Caco-2 (cell line): Measurements from ENCODE around the gene SLC25A21. TPM values are rescaled to one million over a fixed set of nuclear protein-coding genes. Genes with fewer than 3 reads are reported as not detected.

Experiments
- BruUV-seq: library from RNA; stranded (reverse); fragments of 400-500 nt; replicated peaks from 2 replicates; lab custom pipeline; 2021; lab: Mats Ljungman, UMichigan
- CTCF ChIA-PET: fragments of 300-600 bp; sonication (Branson Sonifier 250); formaldehyde crosslinking; loops from one replicate; lab custom pipeline; 2022; ENCODE audit warnings: antibody characterized with exemption; lab: Charles Lee
- POLR2A ChIA-PET: fragments of 300-600 bp; sonication (Branson Sonifier 250); formaldehyde crosslinking; loops from one replicate; lab custom pipeline; 2022; ENCODE audit warnings: antibody characterized with exemption; lab: Charles Lee
- DNase-seq, 2 experiments: peaks; one replicate each; pipeline versions ENCODE4 v3.0.0 to v3.0.0-alpha.2; 2020 to 2022
- H3K27me3 ChIP-seq: replicated peaks from 2 replicates; pipeline ENCODE4 v1.6.0; 2011; ENCODE audit warnings: low read length; ENCODE audit not compliant: control insufficient read depth, insufficient read depth
- H3K36me3 ChIP-seq: 2 replicates; pipeline ENCODE4 v1.5.1; 2011; ENCODE audit warnings: low read length; ENCODE audit not compliant: control insufficient read depth, insufficient read depth
- H3K4me1 ChIP-seq: fragments of 250-450 bp; sonication (Bioruptor Pico); 2 replicates; pipeline ENCODE4 v1.5.1; 2020; ENCODE audit warnings: mild to moderate bottlenecking
- H3K4me3 ChIP-seq: 2 replicates; pipeline ENCODE4 v1.5.1; 2011; ENCODE audit warnings: low read depth, mild to moderate bottlenecking, control low read depth, low read length
- H3K9me3 ChIP-seq: fragments of 250-450 bp; sonication (Bioruptor Pico); 2 replicates; pipeline ENCODE4 v1.5.1; 2020; ENCODE audit warnings: mild to moderate bottlenecking, moderate library complexity
- H3K27ac Mint-ChIP-seq: one replicate; pipeline ENCODE4 v1.8.0; 2022; ENCODE audit warnings: mixed read lengths; ENCODE audit not compliant: unreplicated experiment
- H3K27me3 Mint-ChIP-seq: one replicate; pipeline ENCODE4 v1.8.0; 2022; ENCODE audit warnings: mixed read lengths; ENCODE audit not compliant: insufficient read depth, unreplicated experiment
- H3K36me3 Mint-ChIP-seq: one replicate; pipeline ENCODE4 v1.8.0; 2022; ENCODE audit warnings: mild to moderate bottlenecking, mixed read lengths; ENCODE audit not compliant: insufficient read depth, unreplicated experiment
- H3K4me1 Mint-ChIP-seq: one replicate; pipeline ENCODE4 v1.8.0; 2022; ENCODE audit warnings: low read depth, mixed read lengths; ENCODE audit not compliant: unreplicated experiment
- H3K4me3 Mint-ChIP-seq: one replicate; pipeline ENCODE4 v1.8.0; 2022; ENCODE audit warnings: mild to moderate bottlenecking, moderate library complexity, mixed read lengths; ENCODE audit not compliant: unreplicated experiment
- H3K9me3 Mint-ChIP-seq: one replicate; pipeline ENCODE4 v1.8.0; 2022; ENCODE audit warnings: mixed read lengths; ENCODE audit not compliant: unreplicated experiment
- CTCF ChIP-seq, 2 experiments: fragments of 200-600 bp in 1 of 2; IDR thresholded peaks; 1 replicate in 1 of 2; 2 replicates in 1 of 2; pipeline versions ENCODE4 v1.5.1 to v1.8.0; 2011 to 2022; ENCODE audit warnings: antibody characterized with exemption in 1 of 2, control low read depth in 1 of 2, inconsistent platforms in 1 of 2, low read depth in 1 of 2, low read length in 1 of 2, mild to moderate bottlenecking in 1 of 2, moderate library complexity in 1 of 2; ENCODE audit not compliant: insufficient read depth in 1 of 2, severe bottlenecking in 1 of 2, unreplicated experiment in 1 of 2
- intact Hi-C: fragments of 100-400 bp; cut with micrococcal nuclease; formaldehyde crosslinking; loops from one replicate; pipeline ENCODE4 v1.10.0; 2022; ENCODE audit not compliant: unreplicated experiment
- total RNA-seq: library from RNA; stranded (reverse); gene quantifications from 2 replicates; pipeline ENCODE4 v1.2.3, GENCODE V29; 2022

SLC25A21 gene
- total RNA-seq, 1 experiment from 2014 or later, result 3.2 TPM

GRCh38 chr14:36724162-36724561, 448.2 kb downstream of the SLC25A21 start:
- Histone ChIP-seq H3K36me3 (no peaks in the 10 kb centered on the region), H3K27me3 (no peaks in the 10 kb centered on the region), H3K4me3 (no peak overlapping the region), H3K4me1 (0 out of 2 replicates have a peak, but pooled peaks cover 4% of the 10 kb centered on the region), H3K9me3 (no peaks in the 10 kb centered on the region)
- H3K9me3 Mint-ChIP-seq, result no peaks in the 10 kb centered on the region
- H3K36me3 Mint-ChIP-seq, result no peaks in the 10 kb centered on the region
- DNase-seq, result no peak
- no peak overlapping the region for H3K4me3 Mint-ChIP-seq
- H3K27ac Mint-ChIP-seq, result no peak overlapping the region
- CTCF ChIA-PET, result no interaction called here
- H3K27me3 Mint-ChIP-seq, result no peaks in the 10 kb centered on the region
- no peak for TF ChIP-seq CTCF (IDR thresholded peaks at IDR 0.05; ENCODE audit: insufficient read depth in 1 of 2, low read depth in 1 of 2, low read length in 1 of 2, severe bottlenecking in 1 of 2, unreplicated experiment in 1 of 2)
- intact Hi-C loops, result no loop called here
- POLR2A ChIA-PET, result no interaction called here
- no peaks in the 10 kb centered on the region for H3K4me1 Mint-ChIP-seq
- no TSS peak for BruUV-seq

GRCh38 chr14:36723530-36723929, 448.9 kb downstream of the SLC25A21 start:
- no peaks in the 10 kb centered on the region for H3K36me3 Mint-ChIP-seq
- no peak overlapping the region for H3K27ac Mint-ChIP-seq
- H3K27me3 Mint-ChIP-seq, result no peaks in the 10 kb centered on the region
- POLR2A ChIA-PET, result no interaction called here
- Histone ChIP-seq H3K27me3 (no peaks in the 10 kb centered on the region), H3K36me3 (no peaks in the 10 kb centered on the region), H3K4me1 (0 out of 2 replicates have a peak, but pooled peaks cover 4% of the 10 kb centered on the region), H3K9me3 (no peaks in the 10 kb centered on the region), H3K4me3 (no peak overlapping the region)
- DNase-seq, result no peak
- BruUV-seq, result no TSS peak
- H3K4me1 Mint-ChIP-seq, result no peaks in the 10 kb centered on the region
- no peaks in the 10 kb centered on the region for H3K9me3 Mint-ChIP-seq
- CTCF ChIA-PET, result no interaction called here
- H3K4me3 Mint-ChIP-seq, result no peak overlapping the region
- intact Hi-C loops, result no loop called here
- no peak for TF ChIP-seq CTCF (IDR thresholded peaks at IDR 0.05; ENCODE audit: insufficient read depth in 1 of 2, low read depth in 1 of 2, low read length in 1 of 2, severe bottlenecking in 1 of 2, unreplicated experiment in 1 of 2)

- intact Hi-C loops, result no loop called here
- POLR2A ChIA-PET, result no interaction called here
- H3K9me3 ChIP-seq, result no peaks in the 10 kb centered on the region
- Mint-ChIP-seq H3K27ac (no peak overlapping the region), H3K9me3 (no peaks in the 10 kb centered on the region), H3K36me3 (no peaks in the 10 kb centered on the region), H3K27me3 (no peaks in the 10 kb centered on the region), H3K4me1 (no peaks in the 10 kb centered on the region), H3K4me3 (no peak overlapping the region)
- no peaks in the 10 kb centered on the region for H3K36me3 ChIP-seq
- H3K27me3 ChIP-seq, result no peaks in the 10 kb centered on the region
- DNase-seq, result no peak
- 0 out of 2 replicates have a peak, but pooled peaks cover 4% of the 10 kb centered on the region for H3K4me1 ChIP-seq
- CTCF ChIA-PET, result no interaction called here
- BruUV-seq, result no TSS peak
- no peak overlapping the region for H3K4me3 ChIP-seq
- TF ChIP-seq CTCF (IDR thresholded peaks at IDR 0.05; ENCODE audit: insufficient read depth in 1 of 2, low read depth in 1 of 2, low read length in 1 of 2, severe bottlenecking in 1 of 2, unreplicated experiment in 1 of 2), result no peak
Observed at GRCh38 chr14:36721877-36722276, 450.5 kb downstream of the SLC25A21 start.
